Measurements from ENCODE around the gene CADPS2.

- TF ChIP-seq EP300 (IDR thresholded peaks at IDR 0.05) (no peak), CTCF (IDR thresholded peaks at IDR 0.05) (no peak), POLR2AphosphoS5 (IDR thresholded peaks at IDR 0.05) (no peak), POLR2A (IDR thresholded peaks at IDR 0.05; ENCODE audit: low read depth) (no peak)
These were observed 179.4 kb downstream of the CADPS2 start for GRCh38 chr7:122706836-122707235.
